Mammary epithelial cell (primary cell): ENCODE measurements around the gene HELZ2.

Experiments used
- CTCF ChIP-seq, 2 donors: IDR thresholded peaks in 1 of 2; conservative IDR thresholded peaks in 1 of 2; 2 replicates each; pipeline ENCODE4 v1.5.1; 2011 to 2012; ENCODE audit warnings: inconsistent platforms in 2 of 2, low read length in 2 of 2, mild to moderate bottlenecking in 2 of 2, control low read depth in 1 of 2, low read depth in 1 of 2; ENCODE audit not compliant: insufficient read depth in 1 of 2; ENCODE audit errors: extremely low read depth in 1 of 2
- EZH2 ChIP-seq: IDR thresholded peaks from 2 replicates; pipeline ENCODE4 v1.6.1; 2012; ENCODE audit warnings: low read length, inconsistent platforms, borderline replicate concordance

DNA sequence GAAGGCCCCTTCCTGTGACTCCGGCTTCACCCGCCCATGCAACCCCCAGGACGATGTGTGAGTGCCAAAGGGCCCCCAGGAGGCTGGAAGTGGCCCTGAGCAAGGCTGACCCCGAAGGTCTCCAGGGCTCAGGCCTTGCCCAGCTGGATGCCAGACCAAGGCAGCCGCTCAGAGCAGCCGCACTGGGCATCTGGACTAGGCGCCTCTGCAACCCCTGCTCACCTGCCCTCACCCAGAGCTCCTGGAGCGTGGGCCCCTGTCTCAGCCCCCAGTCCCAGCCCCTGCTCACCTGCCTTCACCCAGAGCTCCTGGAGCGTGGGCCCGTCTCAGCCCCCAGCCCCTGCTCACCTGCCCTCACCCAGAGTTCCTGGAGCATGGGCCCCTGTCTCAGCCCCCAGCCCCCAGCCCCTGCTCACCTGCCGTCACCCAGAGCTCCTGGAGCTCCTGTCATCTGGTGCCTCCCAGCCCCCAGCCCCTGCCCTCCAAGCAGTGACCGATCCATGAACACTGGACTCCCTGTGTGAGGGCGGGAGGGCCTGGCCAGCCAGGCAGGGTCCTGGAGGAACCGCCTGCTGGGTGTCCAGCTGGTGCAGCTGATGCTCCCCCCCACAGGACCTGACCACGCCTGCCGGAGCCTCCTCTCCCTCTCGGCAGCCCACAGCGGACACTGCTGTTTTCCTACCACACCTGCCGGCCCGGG is 27.6 kb downstream of the HELZ2 start:
- TF ChIP-seq CTCF (conservative IDR thresholded peaks at IDR 0.05 in 1 of 2, IDR thresholded peaks at IDR 0.05 in 1 of 2; ENCODE audit: extremely low read depth in 1 of 2, insufficient read depth in 1 of 2, low read depth in 1 of 2, low read length in 2 of 2) (no peak), EZH2 (no peak)
